PC-3 (cell line): ENCODE data around the gene DNAJB1. TPM values are rescaled to one million over a fixed set of nuclear protein-coding genes. Genes with fewer than 3 reads are reported as not detected.

Experiments
- ATAC-seq: fragments of 200-7000 bp; cut with Tn5 transposase; 2 replicates; pipeline ENCODE4 v1.9.1; 2020; ENCODE audit warnings: mild to moderate bottlenecking, moderate library complexity
- BruUV-seq: library from RNA; stranded (reverse); fragments of 400-500 nt; replicated peaks from 2 replicates; lab custom pipeline; 2021; lab: Mats Ljungman, UMichigan
- CTCF ChIA-PET: fragments of 300-600 bp; sonication (Branson Sonifier 250); formaldehyde crosslinking; loops from one replicate; lab custom pipeline; 2022; ENCODE audit warnings: antibody characterized with exemption; lab: Charles Lee
- POLR2A ChIA-PET: fragments of 300-600 bp; sonication (Branson Sonifier 250); formaldehyde crosslinking; loops from one replicate; lab custom pipeline; 2022; ENCODE audit warnings: antibody characterized with exemption; ENCODE audit not compliant: unreplicated experiment; lab: Charles Lee
- DNase-seq: peaks from one replicate; pipeline ENCODE4 v3.0.0-alpha.2; 2015
- H2AFZ ChIP-seq: fragments of 300-600 bp; sonication (generic); 2 replicates; pipeline ENCODE4 v1.6.0; 2016; ENCODE audit warnings: antibody characterized with exemption, low read length
- H3F3A ChIP-seq: fragments of 300-600 bp; sonication (generic); one replicate; pipeline ENCODE4 v1.6.0; 2017; ENCODE audit warnings: antibody characterized with exemption, low read length, control low read depth, mild to moderate bottlenecking; ENCODE audit not compliant: unreplicated experiment
- H3K27ac ChIP-seq: fragments of 300-600 bp; sonication (generic); 2 replicates; pipeline ENCODE4 v1.5.1; 2016; ENCODE audit warnings: mild to moderate bottlenecking, low read length
- H3K27me3 ChIP-seq: fragments of 300-600 bp; sonication (generic); 2 replicates; pipeline ENCODE4 v1.6.1; 2016; ENCODE audit warnings: low read length, mixed read lengths
- H3K36me3 ChIP-seq: fragments of 300-600 bp; sonication (generic); 2 replicates; pipeline ENCODE4 v1.6.1; 2016; ENCODE audit warnings: low read depth, mixed run types, low read length, mixed read lengths
- H3K4me1 ChIP-seq: fragments of 300-600 bp; sonication (generic); 2 replicates; pipeline ENCODE4 v1.5.1; 2016; ENCODE audit warnings: low read length; ENCODE audit not compliant: insufficient read depth
- H3K4me2 ChIP-seq: fragments of 300-600 bp; sonication (generic); 2 replicates; pipeline ENCODE4 v1.6.0; 2016; ENCODE audit warnings: low read length
- H3K4me3 ChIP-seq: fragments of 300-600 bp; sonication (generic); 2 replicates; pipeline ENCODE4 v1.5.1; 2016; ENCODE audit warnings: mild to moderate bottlenecking, low read length, mixed read lengths
- H3K79me2 ChIP-seq: fragments of 300-600 bp; sonication (generic); 2 replicates; pipeline ENCODE4 v1.6.1; 2017; ENCODE audit warnings: low read length, mixed read lengths
- H3K9ac ChIP-seq: fragments of 300-600 bp; sonication (generic); 2 replicates; pipeline ENCODE4 v1.6.0; 2016; ENCODE audit warnings: mild to moderate bottlenecking, low read length
- H3K9me2 ChIP-seq: fragments of 300-600 bp; sonication (generic); replicated peaks from 2 replicates; pipeline ENCODE4 v1.6.1; 2016; ENCODE audit warnings: mixed run types, low read length, mixed read lengths
- H3K9me3 ChIP-seq: fragments of 300-600 bp; sonication (generic); 2 replicates; pipeline ENCODE4 v1.6.1; 2016; ENCODE audit warnings: low read length, mixed read lengths
- H4K20me1 ChIP-seq: fragments of 300-600 bp; sonication (generic); 2 replicates; pipeline ENCODE4 v1.6.1; 2016; ENCODE audit warnings: low read length, mixed read lengths
- EZH2 ChIP-seq: fragments of 300-600 bp; sonication (generic); IDR thresholded peaks from one replicate; pipeline ENCODE4 v1.6.1; 2017; ENCODE audit warnings: antibody characterized with exemption, mild to moderate bottlenecking, low read length; ENCODE audit not compliant: unreplicated experiment
- EZH2phosphoT487 ChIP-seq: fragments of 300-600 bp; sonication (generic); IDR thresholded peaks from 2 replicates; pipeline ENCODE4 v1.6.1; 2018; ENCODE audit warnings: mild to moderate bottlenecking, antibody characterized with exemption, low read length, borderline replicate concordance
- intact Hi-C: fragments of 100-400 bp; cut with micrococcal nuclease; formaldehyde crosslinking; loops from 2 replicates; pipeline ENCODE4 v1.9.0; 2023
- total RNA-seq: library from RNA; depleted of rRNA; stranded (reverse); fragments of >200 nt; gene quantifications from 2 replicates; pipeline ENCODE4 v1.2.3, GENCODE V29; 2014
- TF ChIP-seq, protein P1 (sequence below): fragments of 300-600 bp; sonication (generic); conservative IDR thresholded peaks from 2 replicates; pipeline ENCODE4 v1.5.1; 2017; ENCODE audit warnings: antibody characterized with exemption, low read depth, mild to moderate bottlenecking, low read length

The DNAJB1 gene
- total RNA-seq, 1 experiment from 2014 or later: 167 TPM

DNA sequence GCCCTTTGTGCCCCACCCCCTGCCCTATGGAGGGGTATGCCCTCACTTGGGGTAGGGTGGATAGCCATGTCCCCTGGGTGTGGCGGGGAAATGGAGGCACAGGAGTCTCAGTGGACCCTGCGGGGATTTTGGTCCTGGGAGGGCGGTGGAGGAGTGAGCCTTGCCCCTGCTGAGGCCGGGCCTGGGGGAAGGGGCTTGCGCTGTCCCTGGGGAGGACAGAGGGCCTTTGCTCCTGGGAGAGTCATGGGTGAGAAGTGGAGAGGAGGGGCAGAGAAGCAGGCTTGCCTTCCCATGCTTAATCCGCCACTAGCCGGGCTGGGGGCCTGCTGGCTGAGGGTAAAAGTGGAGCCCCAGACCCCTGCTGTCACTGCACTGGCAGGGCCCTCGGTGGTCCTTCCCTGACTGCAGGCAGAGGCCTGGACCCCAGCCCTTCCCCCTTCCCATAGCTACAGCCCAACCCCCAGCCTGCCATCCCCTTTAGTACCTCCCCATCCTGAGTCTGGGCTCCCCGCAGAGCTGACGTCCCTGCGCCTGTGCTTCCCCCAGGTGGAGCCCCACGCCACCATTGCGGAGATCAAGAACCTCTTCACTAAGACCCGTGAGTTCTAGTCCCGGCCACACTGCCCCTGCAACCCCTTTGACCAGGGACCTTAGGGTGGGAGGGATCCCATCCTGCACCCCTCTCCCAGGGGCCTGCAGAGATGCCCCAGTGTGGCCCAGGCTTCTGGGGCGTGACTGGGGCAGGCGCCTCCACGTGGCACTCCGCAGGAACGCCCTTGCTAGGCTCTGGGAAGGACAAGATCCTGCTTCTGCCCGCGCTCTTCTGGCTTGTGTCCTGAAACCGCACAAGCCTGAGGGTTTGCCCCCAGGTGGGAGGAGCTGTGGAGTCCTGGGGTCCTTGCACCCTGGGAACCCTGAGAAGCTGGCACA is 44.7 kb upstream of the DNAJB1 start:
- Histone ChIP-seq H3K4me2 (no peak overlapping the region), H2AFZ (no peak overlapping the region), H3K4me3 (no peak overlapping the region), H3K79me2 (peaks cover 46% of the 10 kb centered on the region), H3K27ac (no peak overlapping the region), H3K27me3 (no peaks in the 10 kb centered on the region), H3K9ac (no peak overlapping the region), H3K9me2 (no peaks in the 10 kb centered on the region), H3K36me3 (peaks cover 8% of the 10 kb centered on the region; the same call in 1 of the 2 replicates), H3K4me1 (no peaks in the 10 kb centered on the region), H3F3A (no peaks in the 10 kb centered on the region), H3K9me3 (no peaks in the 10 kb centered on the region), H4K20me1 (no peaks in the 10 kb centered on the region)
- BruUV-seq: no TSS peak
- intact Hi-C loops: no loop called here
- TF ChIP-seq EZH2phosphoT487 (no peak), EZH2 (no peak)
- ATAC-seq (no peak), DNase-seq (no peak)
- CTCF ChIA-PET: no interaction called here
- POLR2A ChIA-PET: interaction anchor here (0.7 kb wide), 1 partner anchor 9 kb away, joined by 3 read pairs; the partner anchor contains the start of gene NDUFB7

DNA sequence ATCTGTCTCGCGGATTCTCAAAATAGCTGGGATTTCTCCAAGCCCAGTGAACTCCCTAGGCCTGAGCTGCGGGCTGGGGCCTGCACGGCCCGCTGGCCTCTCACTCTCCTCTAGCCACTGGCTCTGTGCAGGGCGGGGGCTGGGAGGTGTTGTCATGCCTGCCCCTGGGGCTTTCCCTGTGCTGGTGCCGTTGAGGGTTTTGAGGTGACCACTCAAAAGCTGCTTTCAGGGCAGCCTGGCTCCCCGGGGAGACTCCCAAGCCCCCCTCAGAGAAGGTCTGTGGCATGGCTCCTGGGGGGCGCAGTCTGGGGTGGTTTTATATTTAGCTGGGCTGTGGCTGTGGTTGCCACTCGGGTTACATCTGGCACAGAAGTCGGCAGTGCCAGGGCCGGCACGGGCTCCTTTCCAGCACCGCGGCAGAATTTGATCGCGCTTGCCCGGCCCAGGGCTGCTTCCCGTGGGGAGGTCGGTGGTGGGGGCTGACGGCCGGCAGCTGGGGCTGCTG is 43.7 kb upstream of the DNAJB1 start:
- DNase-seq (no peak), ATAC-seq (peak; percentile 37)
- BruUV-seq: no TSS peak
- H3K27ac ChIP-seq: no peak overlapping the region
- H3K4me3 ChIP-seq: no peak overlapping the region
- H3K27me3 ChIP-seq: no peaks in the 10 kb centered on the region
- CTCF ChIA-PET: no interaction called here
- H3K79me2 ChIP-seq: peaks cover 48% of the 10 kb centered on the region
- H3K4me2 ChIP-seq: no peak overlapping the region
- no peaks in the 10 kb centered on the region for H3F3A ChIP-seq
- peaks cover 8% of the 10 kb centered on the region; the same call in 1 of the 2 replicates for H3K36me3 ChIP-seq
- no peak overlapping the region for H3K9ac ChIP-seq
- no peak for TF ChIP-seq EZH2phosphoT487
- TF ChIP-seq EZH2: no peak
- TF ChIP-seq, protein P1, sequence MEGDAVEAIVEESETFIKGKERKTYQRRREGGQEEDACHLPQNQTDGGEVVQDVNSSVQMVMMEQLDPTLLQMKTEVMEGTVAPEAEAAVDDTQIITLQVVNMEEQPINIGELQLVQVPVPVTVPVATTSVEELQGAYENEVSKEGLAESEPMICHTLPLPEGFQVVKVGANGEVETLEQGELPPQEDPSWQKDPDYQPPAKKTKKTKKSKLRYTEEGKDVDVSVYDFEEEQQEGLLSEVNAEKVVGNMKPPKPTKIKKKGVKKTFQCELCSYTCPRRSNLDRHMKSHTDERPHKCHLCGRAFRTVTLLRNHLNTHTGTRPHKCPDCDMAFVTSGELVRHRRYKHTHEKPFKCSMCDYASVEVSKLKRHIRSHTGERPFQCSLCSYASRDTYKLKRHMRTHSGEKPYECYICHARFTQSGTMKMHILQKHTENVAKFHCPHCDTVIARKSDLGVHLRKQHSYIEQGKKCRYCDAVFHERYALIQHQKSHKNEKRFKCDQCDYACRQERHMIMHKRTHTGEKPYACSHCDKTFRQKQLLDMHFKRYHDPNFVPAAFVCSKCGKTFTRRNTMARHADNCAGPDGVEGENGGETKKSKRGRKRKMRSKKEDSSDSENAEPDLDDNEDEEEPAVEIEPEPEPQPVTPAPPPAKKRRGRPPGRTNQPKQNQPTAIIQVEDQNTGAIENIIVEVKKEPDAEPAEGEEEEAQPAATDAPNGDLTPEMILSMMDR: no peak
- POLR2A ChIA-PET: interaction anchor here (0.7 kb wide), 1 partner anchor 10 kb away, joined by 3 read pairs; the partner anchor contains the start of gene NDUFB7
- no peaks in the 10 kb centered on the region for H4K20me1 ChIP-seq
- H3K9me3 ChIP-seq: no peaks in the 10 kb centered on the region
- intact Hi-C loops: no loop called here
- no peak overlapping the region for H2AFZ ChIP-seq
- H3K4me1 ChIP-seq: no peaks in the 10 kb centered on the region
- H3K9me2 ChIP-seq: no peaks in the 10 kb centered on the region

DNA sequence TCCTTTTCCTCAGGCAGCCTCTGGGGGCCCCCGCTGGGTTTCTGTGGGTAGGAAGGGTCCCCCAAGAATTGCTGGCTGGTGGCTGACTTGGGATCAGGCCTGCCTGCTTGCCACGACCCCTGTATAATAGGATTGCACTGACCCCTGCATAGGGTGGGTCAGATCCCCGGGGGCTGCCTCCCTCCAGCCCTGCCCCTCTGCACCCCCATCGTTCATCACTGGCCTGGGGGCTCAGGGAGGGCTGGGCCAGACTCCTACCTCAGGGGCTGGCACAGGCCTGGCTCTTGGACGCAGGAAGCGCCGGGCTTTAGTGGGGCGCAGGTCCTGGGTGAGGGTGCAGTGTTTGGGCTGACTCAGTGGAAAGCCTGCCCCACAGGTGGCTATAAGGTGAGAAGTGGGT is 43.1 kb upstream of the DNAJB1 start:
- ATAC-seq (no peak), DNase-seq (no peak)
- Histone ChIP-seq H3K9ac (no peak overlapping the region), H2AFZ (no peak overlapping the region), H3K79me2 (peaks cover 54% of the 10 kb centered on the region), H3F3A (no peaks in the 10 kb centered on the region), H4K20me1 (no peaks in the 10 kb centered on the region), H3K27me3 (no peaks in the 10 kb centered on the region), H3K9me3 (no peaks in the 10 kb centered on the region), H3K4me3 (no peak overlapping the region), H3K36me3 (peaks cover 8% of the 10 kb centered on the region; the same call in 1 of the 2 replicates), H3K4me1 (no peaks in the 10 kb centered on the region), H3K27ac (no peak overlapping the region), H3K9me2 (no peaks in the 10 kb centered on the region), H3K4me2 (no peak overlapping the region)
- TF ChIP-seq, protein P1: no peak
- TF ChIP-seq EZH2phosphoT487 (no peak), EZH2 (no peak)
- ChIA-PET CTCF (no interaction called here), POLR2A (no interaction called here)
- no TSS peak for BruUV-seq
- intact Hi-C loops: no loop called here
